Measurements from ENCODE around the gene DGKG. TPM values are rescaled to one million over a fixed set of nuclear protein-coding genes. Genes with fewer than 3 reads are reported as not detected.

DGKG gene
- total RNA-seq, 2 experiments from 2014 or later: 0.14 to 0.58 TPM

DNA sequence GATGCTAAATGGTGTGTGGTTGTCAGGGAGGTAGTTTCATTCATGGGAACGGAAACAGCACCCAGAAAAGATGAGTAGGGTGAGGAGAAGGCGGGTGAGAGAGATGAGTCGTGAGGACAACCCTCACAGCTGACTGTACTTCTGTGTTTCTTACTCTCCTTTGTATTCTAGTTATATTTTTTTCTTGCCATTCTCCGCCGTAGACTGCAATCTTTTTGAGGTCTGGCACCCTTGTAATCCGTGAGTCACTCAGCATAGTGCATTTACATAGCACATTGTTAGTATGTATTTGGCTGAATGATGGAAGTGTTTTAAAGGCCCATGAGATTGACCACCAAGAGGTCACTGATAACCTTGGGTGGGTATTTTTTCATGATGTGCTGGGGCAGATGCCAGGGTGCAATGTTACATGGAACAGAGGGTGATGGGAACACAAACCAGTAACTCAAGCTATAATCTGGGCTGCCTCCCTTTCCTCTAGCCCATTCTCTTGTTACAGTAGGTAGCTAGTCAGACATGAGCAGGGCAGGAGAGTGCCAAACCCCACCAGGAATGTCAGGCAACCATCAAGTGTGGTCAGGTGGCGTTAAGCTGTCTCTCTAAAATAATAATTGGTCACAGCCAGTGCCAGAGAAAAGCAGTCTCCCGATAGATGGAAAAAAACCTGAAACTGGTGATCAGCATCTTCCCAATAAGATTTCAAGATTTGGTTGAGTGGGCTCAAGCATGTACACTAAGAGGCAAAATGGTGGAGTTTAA, 18.8 kb upstream of the DGKG start:
- DNase-seq: no peak
- Mint-ChIP-seq H3K9me3 (peaks cover 4% of the 10 kb centered on the region), H3K27me3 (peaks cover 13% of the 10 kb centered on the region), H3K4me3 (no peak overlapping the region), H3K36me3 (peaks cover 2% of the 10 kb centered on the region), H3K27ac (peak overlapping the region; percentile 10), H3K4me1 (peaks cover 15% of the 10 kb centered on the region)

DNA sequence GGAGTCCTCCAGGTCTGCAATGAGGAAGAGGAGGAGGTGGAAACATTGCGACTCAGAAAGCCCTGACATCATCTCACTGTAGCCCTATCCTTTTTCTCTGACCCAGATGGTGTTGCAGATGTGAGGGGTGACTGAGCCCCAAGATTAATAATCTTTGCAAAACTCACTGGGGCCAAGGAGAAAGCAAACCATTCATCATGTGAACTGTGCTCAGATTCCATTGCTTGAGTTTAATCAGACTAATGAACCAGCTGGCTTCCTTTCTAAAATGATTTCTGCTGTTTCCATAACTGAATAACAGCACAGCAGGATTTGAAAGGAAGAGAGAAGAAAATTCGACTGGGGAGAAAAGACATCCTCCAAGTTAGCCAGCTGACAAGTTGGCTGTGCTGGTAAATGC, 13.4 kb upstream of the DGKG start:
- Mint-ChIP-seq H3K4me1 (peaks cover 2% of the 10 kb centered on the region), H3K27me3 (peaks cover 33% of the 10 kb centered on the region), H3K9me3 (peaks cover 4% of the 10 kb centered on the region), H3K36me3 (peaks cover 2% of the 10 kb centered on the region), H3K27ac (no peak overlapping the region), H3K4me3 (no peak overlapping the region)
- DNase-seq: no peak

GRCh38 chr3:186374376-186374775, 12.3 kb upstream of the DGKG start:
- H3K4me3 Mint-ChIP-seq: no peak overlapping the region
- no peaks in the 10 kb centered on the region for H3K4me1 Mint-ChIP-seq
- H3K9me3 Mint-ChIP-seq: peaks cover 4% of the 10 kb centered on the region
- H3K27ac Mint-ChIP-seq: no peak overlapping the region
- DNase-seq: no peak
- H3K27me3 Mint-ChIP-seq: peaks cover 33% of the 10 kb centered on the region
- H3K36me3 Mint-ChIP-seq: peaks cover 2% of the 10 kb centered on the region

GRCh38 chr3:186369217-186369616, 7.2 kb upstream of the DGKG start:
- no peaks in the 10 kb centered on the region for H3K36me3 Mint-ChIP-seq
- H3K27me3 Mint-ChIP-seq: peaks cover 24% of the 10 kb centered on the region
- no peak for DNase-seq
- H3K9me3 Mint-ChIP-seq: no peaks in the 10 kb centered on the region
- no peak overlapping the region for H3K27ac Mint-ChIP-seq
- H3K4me3 Mint-ChIP-seq: no peak overlapping the region
- H3K4me1 Mint-ChIP-seq: no peaks in the 10 kb centered on the region

DNA sequence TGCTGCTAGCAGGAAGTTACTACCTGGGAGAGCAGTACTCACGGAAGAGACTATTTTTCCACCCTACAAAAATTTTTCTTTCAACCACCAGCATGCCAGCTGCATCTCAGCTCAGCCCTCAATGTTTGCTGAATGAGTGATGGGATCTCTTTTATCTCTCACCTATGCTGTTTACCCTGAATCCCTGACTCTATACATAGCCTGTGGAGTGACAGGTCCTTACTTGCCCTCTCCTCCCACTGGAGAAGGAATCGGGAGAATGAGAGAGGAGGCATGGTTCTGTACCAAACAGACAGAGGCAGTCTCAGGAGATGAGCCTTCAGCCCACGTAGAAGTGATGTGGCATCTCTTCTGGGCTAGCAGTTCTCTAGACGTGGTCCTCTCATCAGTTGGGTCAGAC, 6.7 kb upstream of the DGKG start:
- no peak overlapping the region for H3K4me3 Mint-ChIP-seq
- H3K27me3 Mint-ChIP-seq: peaks cover 26% of the 10 kb centered on the region
- H3K4me1 Mint-ChIP-seq: no peaks in the 10 kb centered on the region
- no peak overlapping the region for H3K27ac Mint-ChIP-seq
- DNase-seq: no peak
- H3K36me3 Mint-ChIP-seq: no peaks in the 10 kb centered on the region
- H3K9me3 Mint-ChIP-seq: no peaks in the 10 kb centered on the region

DNA sequence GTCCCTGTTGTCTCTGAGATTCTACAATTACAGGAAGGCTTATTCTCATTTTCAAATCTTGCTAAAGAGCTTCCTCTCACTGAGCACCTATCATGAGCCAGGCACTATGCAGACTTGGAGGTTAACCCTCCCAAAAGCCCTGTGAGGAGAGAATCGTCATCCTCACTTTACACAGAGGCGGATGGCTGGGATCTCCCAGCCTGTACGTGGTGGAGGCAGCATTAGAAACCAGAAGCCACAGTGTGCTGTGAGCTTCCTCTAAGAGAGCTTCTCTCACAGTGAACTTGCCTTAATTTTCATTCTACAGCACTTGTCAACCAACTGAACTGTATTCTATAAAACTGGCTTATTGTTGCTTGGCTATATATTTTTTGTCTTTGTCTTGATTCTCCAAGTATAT, 6.1 kb upstream of the DGKG start:
- Mint-ChIP-seq H3K9me3 (no peaks in the 10 kb centered on the region), H3K4me3 (no peak overlapping the region), H3K4me1 (no peaks in the 10 kb centered on the region), H3K36me3 (no peaks in the 10 kb centered on the region), H3K27ac (no peak overlapping the region), H3K27me3 (peaks cover 29% of the 10 kb centered on the region)
- DNase-seq: no peak

DNA sequence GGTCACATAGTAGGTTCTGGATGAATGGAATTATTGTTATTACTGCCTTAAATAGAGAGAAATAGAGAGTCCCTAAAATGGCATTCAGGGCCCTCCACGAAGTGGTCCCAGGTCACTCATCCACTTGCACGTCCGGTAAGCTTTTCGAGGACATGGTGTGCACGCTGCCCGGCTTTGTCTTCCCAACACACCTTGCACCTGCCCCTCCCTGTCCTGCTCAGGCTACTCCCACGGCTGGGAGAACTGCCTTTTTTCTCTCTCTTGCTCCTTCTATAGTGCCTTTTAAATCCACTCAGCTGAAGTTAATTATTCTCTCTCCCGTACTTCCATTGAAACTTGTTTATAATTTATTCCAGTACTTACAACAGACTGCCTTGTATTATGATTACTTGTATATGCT, 5.6 kb upstream of the DGKG start:
- no peaks in the 10 kb centered on the region for H3K4me1 Mint-ChIP-seq

GRCh38 chr3:186366206-186366605, 4.2 kb upstream of the DGKG start:
- Mint-ChIP-seq H3K27me3 (peaks cover 43% of the 10 kb centered on the region), H3K4me1 (peaks cover 5% of the 10 kb centered on the region), H3K27ac (no peak overlapping the region), H3K4me3 (no peak overlapping the region), H3K36me3 (no peaks in the 10 kb centered on the region), H3K9me3 (no peaks in the 10 kb centered on the region)
- no peak for DNase-seq

More for the DNA sequence above, 5.6 kb upstream of the DGKG start:
- peaks cover 35% of the 10 kb centered on the region for H3K27me3 Mint-ChIP-seq
- DNase-seq: no peak
- H3K4me3 Mint-ChIP-seq: no peak overlapping the region
- no peaks in the 10 kb centered on the region for H3K36me3 Mint-ChIP-seq
- H3K9me3 Mint-ChIP-seq: no peaks in the 10 kb centered on the region
- H3K27ac Mint-ChIP-seq: no peak overlapping the region

- Mint-ChIP-seq H3K4me1 (peaks cover 9% of the 10 kb centered on the region), H3K4me3 (no peak overlapping the region), H3K9me3 (no peaks in the 10 kb centered on the region), H3K36me3 (no peaks in the 10 kb centered on the region), H3K27me3 (peaks cover 51% of the 10 kb centered on the region), H3K27ac (no peak overlapping the region)
- DNase-seq: no peak
Measured at GRCh38 chr3:186365202-186365974, 3.4 kb upstream of the DGKG start.

DNA sequence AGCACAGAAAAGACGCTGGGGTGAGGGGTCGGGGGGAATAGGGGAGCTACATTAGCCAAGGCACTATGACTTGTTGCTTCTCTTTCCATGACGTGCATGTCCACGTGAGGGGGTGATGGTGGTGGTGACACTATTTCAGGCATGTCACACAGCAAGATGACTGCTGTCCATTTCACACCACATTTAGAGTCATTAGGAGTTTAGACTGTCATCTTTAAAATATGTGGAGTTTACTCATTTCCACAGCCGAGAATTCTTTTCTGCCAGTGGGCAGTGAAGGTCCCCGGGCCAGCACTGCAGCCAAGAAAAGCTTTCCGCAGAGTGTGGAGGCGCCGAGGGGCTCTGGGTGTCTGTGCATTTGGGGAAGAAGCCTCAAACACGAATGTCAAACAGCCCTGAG, 954 bp upstream of the DGKG start:
- H3K36me3 Mint-ChIP-seq: no peaks in the 10 kb centered on the region
- peaks cover 9% of the 10 kb centered on the region for H3K4me1 Mint-ChIP-seq
- H3K27ac Mint-ChIP-seq: no peak overlapping the region
- H3K9me3 Mint-ChIP-seq: no peaks in the 10 kb centered on the region
- no peak for DNase-seq
- H3K4me3 Mint-ChIP-seq: no peak overlapping the region
- H3K27me3 Mint-ChIP-seq: peaks cover 61% of the 10 kb centered on the region

- H3K9me3 Mint-ChIP-seq: no peaks in the 10 kb centered on the region
- peak overlapping the region; percentile 49 for H3K4me3 Mint-ChIP-seq
- no peaks in the 10 kb centered on the region for H3K36me3 Mint-ChIP-seq
- DNase-seq: no peak
- H3K27me3 Mint-ChIP-seq: peaks cover 58% of the 10 kb centered on the region
- peaks cover 9% of the 10 kb centered on the region for H3K4me1 Mint-ChIP-seq
- no peak overlapping the region for H3K27ac Mint-ChIP-seq
Measured at GRCh38 chr3:186362537-186362842, 456 bp upstream of the DGKG start.

DNA sequence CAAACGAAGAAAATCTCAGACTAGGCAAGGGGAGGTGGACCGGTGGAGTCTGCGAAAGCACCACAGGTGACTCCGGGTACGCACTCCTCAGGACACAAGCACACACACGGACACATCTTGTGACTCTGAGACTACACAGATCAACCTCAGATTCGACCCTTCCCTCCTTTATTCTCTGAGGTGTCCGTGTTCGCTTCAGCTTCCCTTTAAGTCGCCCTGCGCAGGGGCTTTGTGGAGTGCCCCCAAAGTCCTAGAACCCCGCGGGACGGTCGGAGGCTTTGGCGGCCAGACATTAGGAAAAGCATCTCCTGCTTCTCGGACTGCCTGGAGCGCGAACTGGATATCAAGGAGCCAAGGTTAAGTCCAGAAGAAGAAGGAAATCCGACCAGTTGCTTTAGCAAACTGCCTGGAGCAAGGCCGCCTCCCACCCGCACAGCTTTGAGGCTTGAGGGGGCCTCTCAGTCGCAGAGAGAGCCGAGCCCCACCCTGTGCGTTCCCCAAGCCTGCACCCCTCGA, 730 bp downstream of the DGKG start:
- Mint-ChIP-seq H3K27me3 (peaks cover 55% of the 10 kb centered on the region), H3K4me3 (no peak overlapping the region), H3K36me3 (no peaks in the 10 kb centered on the region), H3K27ac (no peak overlapping the region), H3K4me1 (peaks cover 9% of the 10 kb centered on the region), H3K9me3 (no peaks in the 10 kb centered on the region)
- DNase-seq: no peak

GRCh38 chr3:186360779-186361178, 1.3 kb downstream of the DGKG start:
- H3K4me3 Mint-ChIP-seq: peak overlapping the region; percentile 33
- H3K36me3 Mint-ChIP-seq: no peaks in the 10 kb centered on the region
- H3K27me3 Mint-ChIP-seq: peaks cover 58% of the 10 kb centered on the region
- no peak for DNase-seq
- peaks cover 9% of the 10 kb centered on the region for H3K4me1 Mint-ChIP-seq
- H3K27ac Mint-ChIP-seq: no peak overlapping the region
- no peaks in the 10 kb centered on the region for H3K9me3 Mint-ChIP-seq

GRCh38 chr3:186359078-186359477, 3.0 kb downstream of the DGKG start:
- no peak overlapping the region for H3K27ac Mint-ChIP-seq
- H3K36me3 Mint-ChIP-seq: no peaks in the 10 kb centered on the region
- peaks cover 58% of the 10 kb centered on the region for H3K27me3 Mint-ChIP-seq
- peaks cover 9% of the 10 kb centered on the region for H3K4me1 Mint-ChIP-seq
- H3K9me3 Mint-ChIP-seq: no peaks in the 10 kb centered on the region
- H3K4me3 Mint-ChIP-seq: no peak overlapping the region
- DNase-seq: no peak

DNA sequence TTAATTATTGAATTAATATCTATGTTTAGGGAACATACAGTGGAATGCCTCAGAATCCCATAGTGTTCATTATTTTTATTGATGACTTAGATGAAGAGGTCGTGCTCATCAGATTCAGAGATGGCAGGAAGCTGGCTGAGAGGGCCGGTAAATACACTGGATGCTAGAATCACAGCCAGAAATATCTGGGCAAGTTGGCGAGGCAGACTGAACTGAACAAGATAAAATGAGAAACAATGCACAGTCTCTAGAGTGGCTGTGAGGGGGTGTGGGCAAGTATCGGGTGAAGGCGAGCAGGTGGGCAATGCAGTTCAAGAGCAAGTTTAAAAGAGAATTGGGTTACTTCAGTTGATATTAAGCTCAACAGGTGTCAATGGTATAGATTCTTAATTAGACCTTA, 5.9 kb downstream of the DGKG start:
- no peaks in the 10 kb centered on the region for H3K9me3 Mint-ChIP-seq
- H3K27ac Mint-ChIP-seq: no peak overlapping the region
- peaks cover 4% of the 10 kb centered on the region for H3K4me1 Mint-ChIP-seq
- H3K27me3 Mint-ChIP-seq: peaks cover 40% of the 10 kb centered on the region
- H3K4me3 Mint-ChIP-seq: no peak overlapping the region
- DNase-seq: no peak
- no peaks in the 10 kb centered on the region for H3K36me3 Mint-ChIP-seq

DNA sequence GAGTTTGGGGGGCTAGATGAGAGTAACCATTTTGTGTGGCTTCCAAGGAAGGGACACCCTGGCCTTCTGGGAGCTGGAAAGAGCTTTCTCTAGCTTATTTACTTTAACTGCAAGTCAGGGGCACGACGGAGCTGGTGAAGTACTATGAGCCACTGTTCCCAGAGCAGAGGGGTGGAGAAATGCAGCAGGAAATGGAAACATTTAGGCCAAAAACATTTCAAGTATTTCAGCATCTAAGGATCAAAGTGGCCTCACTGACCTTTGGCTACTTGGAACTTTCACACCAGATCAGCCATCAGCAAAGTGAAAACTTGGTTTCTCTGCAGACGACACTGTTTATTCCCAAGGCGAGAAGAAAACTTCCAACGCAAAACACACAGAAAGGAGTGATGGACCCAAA, 7.9 kb downstream of the DGKG start:
- no peak for DNase-seq

More for the DNA sequence above, 7.9 kb downstream of the DGKG start:
- H3K27ac Mint-ChIP-seq: no peak overlapping the region
- no peak overlapping the region for H3K4me3 Mint-ChIP-seq
- no peaks in the 10 kb centered on the region for H3K4me1 Mint-ChIP-seq
- H3K27me3 Mint-ChIP-seq: peaks cover 26% of the 10 kb centered on the region
- no peaks in the 10 kb centered on the region for H3K36me3 Mint-ChIP-seq
- H3K9me3 Mint-ChIP-seq: no peaks in the 10 kb centered on the region
